ENCODE results near the gene TBPL2. TPM values are rescaled to one million over a fixed set of nuclear protein-coding genes. Genes with fewer than 3 reads are reported as not detected.

TBPL2 gene
- polyA plus RNA-seq, 3 donors = 0.12 to 0.21 (median 0.14) TPM

GRCh38 chr14:55372825-55373224 lies 67.6 kb downstream of the TBPL2 start:
- no peak for DNase-seq (ENCODE audit: low read depth in 3 of 3, low spot score in 2 of 3)

DNA sequence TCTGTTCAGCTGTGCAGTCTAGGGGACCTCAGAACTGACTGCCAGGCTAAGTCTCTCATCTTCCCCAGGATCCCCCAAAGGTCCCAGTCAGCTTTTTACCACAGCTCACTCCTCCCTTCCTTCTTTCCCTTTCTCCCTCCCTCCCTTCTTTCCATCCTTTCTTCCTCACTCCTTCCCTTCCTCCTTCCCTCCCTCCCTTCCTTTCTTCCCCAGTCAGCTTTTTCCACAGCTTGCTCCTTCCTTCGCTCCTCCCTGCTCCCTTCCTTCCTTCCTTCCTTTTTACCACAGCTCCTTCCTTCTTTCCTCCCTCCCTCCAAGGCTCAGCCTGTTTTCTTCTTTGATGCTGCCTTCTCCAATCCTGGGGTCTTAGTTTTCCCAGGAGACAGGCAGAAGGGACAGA lies 68.0 kb downstream of the TBPL2 start:
- no peak for DNase-seq (ENCODE audit: low read depth in 3 of 3, low spot score in 2 of 3)

- DNase-seq (ENCODE audit: low read depth in 3 of 3, low spot score in 2 of 3) = no peak
Observed at GRCh38 chr14:55370883-55371455, 69.4 kb downstream of the TBPL2 start.

- DNase-seq (ENCODE audit: low read depth in 3 of 3, low spot score in 2 of 3) = no peak
Observed at GRCh38 chr14:55366271-55366670, 74.1 kb downstream of the TBPL2 start.

Other genes with a start within 250 kb of the TBPL2 start
- 10 to 100 TPM; 30.4 to 33.1 (median 32.8) TPM for gene DLGAP5, start 249.0 kb downstream of the TBPL2 start, polyA plus RNA-seq (ENCODE audit: insufficient read length in 3 of 3)
- 10 to 100 TPM; 39.9 to 42.3 (median 40.7) TPM for gene FBXO34, start 169.2 kb downstream of the TBPL2 start, polyA plus RNA-seq (ENCODE audit: insufficient read length in 3 of 3)
- gene ATG14, start 28.8 kb downstream of the TBPL2 start, polyA plus RNA-seq (ENCODE audit: insufficient read length in 3 of 3) = 10 to 100 TPM; 18.4 to 22.3 (median 19.7) TPM
- gene KTN1, start 139.6 kb upstream of the TBPL2 start, polyA plus RNA-seq (ENCODE audit: insufficient read length in 3 of 3) = 100 to 1,000 TPM; 218 to 245 (median 242) TPM

Data from right renal cortex interstitium (tissue), 3 donors.